H1 (cell line): ENCODE results near the gene MID1. TPM values are rescaled to one million over a fixed set of nuclear protein-coding genes. Genes with fewer than 3 reads are reported as not detected.

Source experiments
- CTCF ChIA-PET: fragments of 300-600 bp; sonication (Branson Sonifier 250); formaldehyde crosslinking; loops from one replicate; lab custom pipeline; 2021; ENCODE audit not compliant: partially characterized antibody; lab: Charles Lee
- POLR2A ChIA-PET: fragments of 300-600 bp; sonication (Branson Sonifier 250); formaldehyde crosslinking; loops from one replicate; lab custom pipeline; 2021; ENCODE audit warnings: inconsistent platforms; ENCODE audit not compliant: partially characterized antibody; lab: Charles Lee
- DNase-seq, 2 experiments: peaks; one replicate each; pipeline versions ENCODE4 v3.0.0 to v3.0.0-alpha.2; 2010 to 2022; ENCODE audit warnings: low spot score in 2 of 2, low read depth in 1 of 2, mixed read lengths in 1 of 2
- FAIRE-seq: peaks from 2 replicates; lab custom pipeline; 2011; peaks lifted over from hg19 to GRCh38; lab: Jason Lieb, UNC
- H2AFZ ChIP-seq: 2 replicates; pipeline ENCODE4 v1.8.1; 2012; ENCODE audit warnings: low read length, inconsistent platforms
- H2AK5ac ChIP-seq: 2 replicates; pipeline ENCODE4 v1.6.1; 2013; ENCODE audit warnings: low read depth, low read length
- H2BK120ac ChIP-seq: replicated peaks from 2 replicates; pipeline ENCODE3; 2013; ENCODE audit warnings: low read depth, low read length, inconsistent platforms
- H2BK12ac ChIP-seq: 2 replicates; pipeline ENCODE4 v1.6.1; 2013; ENCODE audit warnings: low read depth, low read length
- H2BK15ac ChIP-seq: 2 replicates; pipeline ENCODE4 v1.6.1; 2013; ENCODE audit warnings: low read length
- H2BK20ac ChIP-seq: 2 replicates; pipeline ENCODE4 v1.6.1; 2013; ENCODE audit warnings: low read length
- H2BK5ac ChIP-seq: 2 replicates; pipeline ENCODE4 v1.6.1; 2013; ENCODE audit warnings: low read depth, low read length
- H3K14ac ChIP-seq: 2 replicates; pipeline ENCODE4 v1.6.1; 2013; ENCODE audit warnings: inconsistent platforms; ENCODE audit not compliant: insufficient read length
- H3K18ac ChIP-seq: 2 replicates; pipeline ENCODE4 v1.6.1; 2013; ENCODE audit warnings: low read length; ENCODE audit errors: extremely low read depth
- H3K23ac ChIP-seq: 2 replicates; pipeline ENCODE4 v1.6.1; 2013; ENCODE audit warnings: inconsistent platforms; ENCODE audit not compliant: insufficient read length
- H3K23me2 ChIP-seq: 2 replicates; pipeline ENCODE4 v1.6.1; 2013; ENCODE audit warnings: low read depth, low read length
- H3K27ac ChIP-seq: 2 replicates; pipeline ENCODE4 v1.6.1; 2011; ENCODE audit warnings: low read depth, low read length, inconsistent platforms
- H3K27me3 ChIP-seq, 4 experiments: replicated peaks in 1 of 4; 1 replicate in 1 of 4; 2 replicates in 3 of 4; pipeline versions ENCODE4 v1.6.1 to v1.8.1; 2011 to 2013; ENCODE audit warnings: low read length in 3 of 4, mild to moderate bottlenecking in 3 of 4, inconsistent platforms in 2 of 4, mixed read lengths in 2 of 4, moderate library complexity in 1 of 4; ENCODE audit not compliant: control insufficient read depth in 3 of 4, insufficient read depth in 3 of 4; ENCODE audit errors: extremely low read depth in 1 of 4
- H3K36me3 ChIP-seq, 4 experiments: 2 replicates each; pipeline versions ENCODE4 v1.6.1 to v1.8.1; 2011 to 2013; ENCODE audit warnings: mild to moderate bottlenecking in 4 of 4, low read length in 3 of 4, moderate library complexity in 2 of 4, control low read depth in 1 of 4, inconsistent platforms in 1 of 4; ENCODE audit not compliant: insufficient read depth in 4 of 4, control insufficient read depth in 2 of 4
- H3K4ac ChIP-seq: replicated peaks from 2 replicates; pipeline ENCODE3; 2013; ENCODE audit warnings: low read length, low read depth, mixed read lengths, inconsistent platforms; ENCODE audit not compliant: insufficient read length
- H3K4me1 ChIP-seq, 4 experiments: replicated peaks in 1 of 4; 1 replicate in 1 of 4; 2 replicates in 3 of 4; pipeline versions ENCODE4 v1.6.1 to v1.8.1; 2011 to 2013; ENCODE audit warnings: low read length in 3 of 4, inconsistent platforms in 2 of 4, mixed read lengths in 1 of 4; ENCODE audit not compliant: insufficient read depth in 4 of 4, control insufficient read depth in 3 of 4
- H3K4me2 ChIP-seq, 2 experiments: 2 replicates each; pipeline versions ENCODE4 v1.6.1 to v1.8.1; 2011 to 2013; ENCODE audit warnings: low read depth in 2 of 2, low read length in 2 of 2, control low read depth in 1 of 2, inconsistent platforms in 1 of 2, mild to moderate bottlenecking in 1 of 2; ENCODE audit not compliant: insufficient read depth in 1 of 2
- H3K4me3 ChIP-seq, 4 experiments: fragments of 200-600, 300-600 bp in 1 of 4; sonication (generic), shearing (Covaris generic), sonication (Bioruptor Twin) in 1 of 4; 2 replicates each; pipeline versions ENCODE4 v1.5.1 to v1.8.1; 2011 to 2016; ENCODE audit warnings: low read length in 4 of 4, low read depth in 3 of 4, control low read depth in 2 of 4, inconsistent platforms in 2 of 4, mild to moderate bottlenecking in 2 of 4, mixed read lengths in 1 of 4, moderate library complexity in 1 of 4; ENCODE audit not compliant: insufficient read depth in 2 of 4; ENCODE audit errors: extremely low read depth in 1 of 4
- H3K56ac ChIP-seq: replicated peaks from 2 replicates; pipeline ENCODE3; 2013; ENCODE audit warnings: low read depth, mild to moderate bottlenecking, mixed read lengths, low read length, inconsistent platforms; ENCODE audit not compliant: insufficient read length
- H3K79me1 ChIP-seq: 2 replicates; pipeline ENCODE4 v1.6.1; 2013; ENCODE audit warnings: low read depth, low read length, control low read depth
- H3K79me2 ChIP-seq, 2 experiments: 2 replicates each; pipeline versions ENCODE4 v1.6.1 to v1.8.1; 2012 to 2013; ENCODE audit warnings: low read length in 2 of 2, mild to moderate bottlenecking in 2 of 2, inconsistent platforms in 1 of 2; ENCODE audit not compliant: insufficient read depth in 2 of 2, control insufficient read depth in 1 of 2
- H3K9ac ChIP-seq, 4 experiments: replicated peaks in 1 of 4; 1 replicate in 1 of 4; 2 replicates in 3 of 4; pipeline versions ENCODE4 v1.6.1 to v1.8.1; 2011 to 2013; ENCODE audit warnings: low read depth in 3 of 4, low read length in 3 of 4, control low read depth in 2 of 4, mild to moderate bottlenecking in 2 of 4, moderate library complexity in 2 of 4, inconsistent platforms in 1 of 4; ENCODE audit errors: extremely low read depth in 1 of 4
- H3K9me3 ChIP-seq, 2 experiments: 2 replicates each; pipeline versions ENCODE4 v1.6.1 to v1.8.1; 2012 to 2013; ENCODE audit warnings: mild to moderate bottlenecking in 2 of 2, moderate library complexity in 2 of 2, control low read depth in 1 of 2, inconsistent platforms in 1 of 2, low read depth in 1 of 2, low read length in 1 of 2, mixed read lengths in 1 of 2; ENCODE audit not compliant: insufficient read depth in 2 of 2
- H4K20me1 ChIP-seq, 2 experiments: replicated peaks in 1 of 2; 2 replicates each; pipeline versions ENCODE3 to v1.8.1; 2011 to 2013; ENCODE audit warnings: inconsistent platforms in 2 of 2, low read length in 2 of 2, mild to moderate bottlenecking in 1 of 2; ENCODE audit not compliant: insufficient read depth in 2 of 2, control insufficient read depth in 1 of 2
- H4K5ac ChIP-seq: 2 replicates; pipeline ENCODE4 v1.6.1; 2013; ENCODE audit warnings: low read length, low read depth, mixed read lengths, inconsistent platforms; ENCODE audit not compliant: insufficient read length
- H4K8ac ChIP-seq: 2 replicates; pipeline ENCODE4 v1.8.0; 2013; ENCODE audit warnings: mild to moderate bottlenecking, moderate library complexity, low read length, inconsistent platforms; ENCODE audit not compliant: insufficient read depth; ENCODE audit errors: extremely low read depth
- H4K91ac ChIP-seq: replicated peaks from 2 replicates; pipeline ENCODE3; 2013; ENCODE audit warnings: low read length, mixed read lengths, inconsistent platforms; ENCODE audit not compliant: insufficient read length
- BRCA1 ChIP-seq: IDR thresholded peaks from 2 replicates; pipeline ENCODE4 v1.6.1; 2012; ENCODE audit warnings: low read depth, low read length, improper control_type of control experiment
- CEBPB ChIP-seq: IDR thresholded peaks from 2 replicates; pipeline ENCODE4 v1.6.1; 2012; ENCODE audit warnings: low read depth, low read length
- EGR1 ChIP-seq: IDR thresholded peaks from 2 replicates; pipeline ENCODE4 v1.6.1; 2011; ENCODE audit warnings: low read depth, low read length, borderline replicate concordance
- FOSL1 ChIP-seq: IDR thresholded peaks from 2 replicates; pipeline ENCODE4 v1.6.1; 2011; ENCODE audit warnings: mild to moderate bottlenecking, low read depth, low read length, moderate library complexity; ENCODE audit not compliant: insufficient read depth
- GABPA ChIP-seq: IDR thresholded peaks from 2 replicates; pipeline ENCODE4 v1.6.1; 2011; ENCODE audit warnings: mild to moderate bottlenecking, low read length, moderate library complexity, borderline replicate concordance; ENCODE audit not compliant: insufficient read depth
- KDM1A ChIP-seq: fragments of 200-600, 300-600 bp; sonication (generic); IDR thresholded peaks from 2 replicates; pipeline ENCODE4 v1.7.1; 2016; ENCODE audit warnings: mild to moderate bottlenecking, low read length, borderline replicate concordance
- KDM4A ChIP-seq: IDR thresholded peaks from one replicate; pipeline ENCODE4 v1.7.1; 2012; ENCODE audit warnings: low read depth, mild to moderate bottlenecking, moderate library complexity, low read length, inconsistent platforms; ENCODE audit not compliant: severe bottlenecking
- RAD21 ChIP-seq, 2 experiments: IDR thresholded peaks in 1 of 2; conservative IDR thresholded peaks in 1 of 2; 2 replicates each; pipeline ENCODE4 v1.6.1; 2011; ENCODE audit warnings: low read depth in 2 of 2, low read length in 2 of 2, improper control_type of control experiment in 1 of 2, inconsistent platforms in 1 of 2, mild to moderate bottlenecking in 1 of 2, moderate library complexity in 1 of 2
- RBBP5 ChIP-seq: IDR thresholded peaks from 2 replicates; pipeline ENCODE4 v1.7.1; 2012; ENCODE audit warnings: low read depth, mild to moderate bottlenecking, inconsistent platforms, low read length, moderate library complexity, borderline replicate concordance
- SIX5 ChIP-seq: IDR thresholded peaks from 2 replicates; pipeline ENCODE4 v1.6.1; 2011; ENCODE audit warnings: mild to moderate bottlenecking, low read depth, low read length
- SP2 ChIP-seq: IDR thresholded peaks from 2 replicates; pipeline ENCODE4 v1.6.1; 2012; ENCODE audit warnings: mild to moderate bottlenecking, low read length, inconsistent platforms
- SUZ12 ChIP-seq: fragments of 200-600 bp; sonication (generic); IDR thresholded peaks from 2 replicates; pipeline ENCODE4 v1.6.1; 2012; ENCODE audit warnings: mild to moderate bottlenecking, inconsistent platforms, low read length, moderate library complexity, mixed read lengths
- YY1 ChIP-seq: IDR thresholded peaks from 2 replicates; pipeline ENCODE4 v1.6.1; 2011; ENCODE audit warnings: low read depth, mild to moderate bottlenecking, low read length
- WGBS, 2 experiments: shearing (Covaris generic) in 1 of 2; methylation state at CpG; one replicate each; pipeline versions ENCODE4 v1.1.6 to v1.1.7; 2013 to 2015; ENCODE audit warnings: low lambda C conversion rate in 2 of 2, mixed read lengths in 2 of 2, inconsistent platforms in 1 of 2, low coverage in 1 of 2, missing lambda C conversion rate in 1 of 2; ENCODE audit not compliant: insufficient replicate concordance in 2 of 2, insufficient coverage in 1 of 2, insufficient read length in 1 of 2; ENCODE audit errors: extremely low coverage in 1 of 2, missing lambda C conversion rate in 1 of 2; 5-methylcytosine and 5-hydroxymethylcytosine counted together
- polyA plus RNA-seq, 7 experiments: library from polyadenylated mRNA; depleted of rRNA in 3 of 7; stranded (reverse) in 5 of 7; unstranded in 2 of 7; fragments of >200 nt in 5 of 7; fragments of 200-250 nt in 2 of 7; gene quantifications; 1 replicate in 5 of 7; 2 replicates in 1 of 7; 4 replicates in 1 of 7; pipeline versions ENCODE4 v1.2.1 to v1.2.3, GENCODE V29; 2011 to 2013; ENCODE audit warnings: missing spikeins in 2 of 7, mixed read lengths in 2 of 7
- total RNA-seq: library from RNA; stranded (reverse); fragmentation: NEBNext Ultra II Directional; extraction: Animal tissue kit (Norgen Biotek cat#: 25700); gene quantifications from 2 replicates; pipeline ENCODE4 v1.2.1, GENCODE V29; 2021
- TF ChIP-seq, protein P1 (sequence below): IDR thresholded peaks from 2 replicates; pipeline ENCODE4 v1.6.1; 2012; ENCODE audit warnings: inconsistent platforms

MID1 gene
- total and polyA plus RNA-seq, 2 of the 8 experiments (the other 6 are each of a cell fraction or from before 2014, with no cell fraction given), result 12.9 to 54.3 TPM

DNA sequence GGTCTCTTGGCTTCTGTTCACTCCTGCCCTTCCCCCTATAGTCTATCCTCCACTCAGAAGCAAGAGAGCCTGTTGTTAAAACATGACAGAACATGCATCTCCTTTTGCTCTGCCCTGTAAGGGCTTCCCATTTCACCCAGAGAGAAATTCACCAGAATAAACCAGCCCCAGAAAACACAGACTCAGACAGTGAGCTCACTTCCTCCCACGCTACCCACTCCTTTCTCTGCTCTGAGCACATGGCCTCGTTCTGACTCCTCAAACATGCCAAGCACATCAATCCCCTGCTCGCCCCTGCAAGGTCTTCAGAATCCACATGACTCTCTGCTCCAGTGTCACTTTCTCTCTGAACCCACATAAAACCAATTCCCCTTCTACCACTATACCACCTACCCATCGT, 50.4 kb downstream of the MID1 start:
- no peak overlapping the region for H2BK20ac ChIP-seq
- H4K91ac ChIP-seq, result no peak overlapping the region
- H4K20me1 ChIP-seq, result no peaks in the 10 kb centered on the region
- peaks cover 3 to 70% of the 10 kb centered on the region in 2 experiments; a peak in 3 of 4 replicates for H3K79me2 ChIP-seq
- H3K9ac ChIP-seq, result no peak overlapping the region
- ChIA-PET CTCF (no interaction called here), POLR2A (no interaction called here)
- TF ChIP-seq SP2, result no peak
- TF ChIP-seq CEBPB, result no peak
- no peak for TF ChIP-seq RAD21 (IDR thresholded peaks at IDR 0.05 in 1 of 2, conservative IDR thresholded peaks at IDR 0.05 in 1 of 2; ENCODE audit: low read depth in 2 of 2, low read length in 2 of 2)
- TF ChIP-seq SIX5, result no peak
- TF ChIP-seq KDM4A, result no peak
- TF ChIP-seq, protein P1, sequence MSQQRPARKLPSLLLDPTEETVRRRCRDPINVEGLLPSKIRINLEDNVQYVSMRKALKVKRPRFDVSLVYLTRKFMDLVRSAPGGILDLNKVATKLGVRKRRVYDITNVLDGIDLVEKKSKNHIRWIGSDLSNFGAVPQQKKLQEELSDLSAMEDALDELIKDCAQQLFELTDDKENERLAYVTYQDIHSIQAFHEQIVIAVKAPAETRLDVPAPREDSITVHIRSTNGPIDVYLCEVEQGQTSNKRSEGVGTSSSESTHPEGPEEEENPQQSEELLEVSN, result no peak
- no peak for TF ChIP-seq SUZ12
- no peak for TF ChIP-seq KDM1A
- TF ChIP-seq RBBP5, result no peak
- no peak for TF ChIP-seq BRCA1
- TF ChIP-seq YY1, result no peak
- no peak for TF ChIP-seq FOSL1
- no peak for TF ChIP-seq GABPA
- TF ChIP-seq EGR1, result no peak
- H3K23ac ChIP-seq, result no peak overlapping the region
- H4K5ac ChIP-seq, result no peak overlapping the region
- no peak overlapping the region for H2AK5ac ChIP-seq
- no peak overlapping the region; the same call in 1 of the 2 replicates for H3K18ac ChIP-seq
- H3K23me2 ChIP-seq, result no peaks in the 10 kb centered on the region
- H2BK12ac ChIP-seq, result no peak overlapping the region
- no peak overlapping the region for H3K4me3 ChIP-seq
- FAIRE-seq (peak; percentile 7), DNase-seq (no peak)
- no peak overlapping the region for H2BK5ac ChIP-seq
- H2BK120ac ChIP-seq, result no peak overlapping the region
- no peak overlapping the region for H3K27ac ChIP-seq
- H3K36me3 ChIP-seq, result peaks cover 0 to 7% (median 5%) of the 10 kb centered on the region in 4 experiments; a peak in 3 of 8 replicates
- H3K9me3 ChIP-seq, result peaks cover 0 to 2% of the 10 kb centered on the region in 2 experiments; a peak in 1 of 4 replicates
- H3K56ac ChIP-seq, result no peak overlapping the region
- H3K79me1 ChIP-seq, result no peaks in the 10 kb centered on the region
- H3K4me2 ChIP-seq, result no peak overlapping the region
- H4K8ac ChIP-seq, result no peak overlapping the region
- 78% methylated on average over 4 of the region's 4 CpGs; no CpG with 5 or more reads in 1 of the 2 experiments for WGBS, 2 experiments
- no peak overlapping the region for H3K4ac ChIP-seq
- H2AFZ ChIP-seq, result no peak overlapping the region
- H3K14ac ChIP-seq, result no peak overlapping the region
- H3K27me3 ChIP-seq, result no peaks in the 10 kb centered on the region
- H3K4me1 ChIP-seq, result peaks cover 0 to 3% (median 0%) of the 10 kb centered on the region in 4 experiments; a peak in 1 of 7 replicates
- no peak overlapping the region for H2BK15ac ChIP-seq
